Measurements from ENCODE around the gene BBS12.

The BBS12 gene

DNA sequence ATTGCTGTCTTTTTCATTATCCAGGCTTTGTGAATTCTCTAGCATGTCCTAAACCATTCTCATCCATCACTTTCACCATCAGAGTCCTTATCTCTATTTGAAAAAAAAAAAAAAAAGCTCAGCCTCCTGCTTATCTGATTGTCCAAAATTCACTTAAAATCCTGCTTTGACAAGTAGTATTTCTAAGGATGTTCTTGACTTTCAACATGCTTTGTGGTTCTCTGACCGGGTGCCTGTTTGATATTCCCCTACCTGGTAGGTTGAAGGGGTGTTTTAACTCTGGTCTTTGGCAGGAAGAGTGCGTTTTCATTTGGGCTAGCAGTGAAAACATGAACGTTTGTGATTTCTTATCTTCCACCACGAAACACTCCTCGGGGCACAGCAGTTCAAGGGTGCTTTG, 17.3 kb upstream of the BBS12 start:
- no peak for DNase-seq (ENCODE audit: low read depth)

- peak; percentile 56 for DNase-seq (ENCODE audit: low read depth)
Measured at GRCh38 chr4:122716825-122717448, 15.6 kb upstream of the BBS12 start.

- no peak for DNase-seq (ENCODE audit: low read depth)
Measured at GRCh38 chr4:122718281-122718680, 14.2 kb upstream of the BBS12 start.

DNA sequence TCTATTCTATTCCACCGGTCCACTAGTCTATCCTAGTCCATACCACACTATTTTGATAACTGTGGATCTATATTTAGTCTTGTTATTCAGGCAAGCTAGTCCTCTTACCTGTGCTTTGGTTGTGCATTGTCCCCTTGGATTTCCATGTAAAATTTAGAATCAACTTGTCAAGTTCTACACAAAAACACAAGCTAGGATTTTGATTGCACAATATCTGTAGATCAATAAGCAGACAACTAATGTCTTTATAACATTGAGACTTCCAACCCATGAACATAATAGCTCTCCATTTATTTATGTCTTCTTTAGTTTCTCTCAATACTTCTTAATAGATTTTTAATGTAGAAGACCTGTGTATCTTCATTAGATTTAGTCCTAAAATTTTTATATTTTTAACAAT, 10.2 kb upstream of the BBS12 start:
- no peak for DNase-seq (ENCODE audit: low read depth)

DNA sequence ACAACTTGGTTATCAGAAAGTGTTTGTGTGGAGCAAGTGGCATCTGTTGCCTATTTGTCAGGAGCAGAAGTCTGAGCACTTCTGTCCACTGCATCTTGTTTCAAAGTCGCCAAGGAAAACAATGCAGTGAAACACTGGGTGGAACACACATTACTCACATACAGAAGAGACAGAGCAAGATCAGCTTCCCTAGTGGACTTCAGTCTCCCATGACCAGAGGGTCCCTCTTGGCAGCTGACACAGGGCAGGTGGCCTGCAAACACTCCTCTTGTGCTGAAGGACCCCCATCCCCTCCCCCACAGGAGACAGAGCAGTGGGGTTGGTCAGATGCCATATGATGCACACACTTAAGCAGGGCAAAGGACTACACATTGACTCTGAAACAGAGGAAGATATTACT, 3.6 kb upstream of the BBS12 start:
- no peak for DNase-seq (ENCODE audit: low read depth)

DNA sequence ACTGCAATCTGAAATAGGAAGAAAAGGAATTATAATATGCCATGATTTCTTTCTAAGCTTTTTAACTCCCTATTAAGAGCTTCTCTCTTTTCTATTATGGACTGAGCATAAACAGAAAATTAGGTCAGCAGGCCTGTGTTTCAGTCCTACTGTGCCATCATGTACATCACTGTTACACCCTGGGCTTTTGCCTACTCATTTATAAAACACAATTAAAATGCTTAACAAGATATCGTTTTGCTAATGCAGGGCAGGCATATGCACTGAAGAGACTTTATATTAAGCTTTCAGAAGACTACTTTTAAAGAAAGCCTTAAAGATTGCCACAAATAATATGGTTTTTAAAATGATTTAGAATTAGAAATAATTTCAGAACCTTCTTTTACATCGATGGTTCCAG, 828 bp upstream of the BBS12 start:
- DNase-seq (ENCODE audit: low read depth), result no peak

- DNase-seq (ENCODE audit: low read depth), result no peak
Measured at GRCh38 chr4:122733787-122734120, 1.2 kb downstream of the BBS12 start.

- DNase-seq (ENCODE audit: low read depth), result no peak
Measured at GRCh38 chr4:122739174-122739573, 6.7 kb downstream of the BBS12 start.

- no peak for DNase-seq (ENCODE audit: low read depth)
Measured at GRCh38 chr4:122742933-122743829, 10.7 kb downstream of the BBS12 start.

DNA sequence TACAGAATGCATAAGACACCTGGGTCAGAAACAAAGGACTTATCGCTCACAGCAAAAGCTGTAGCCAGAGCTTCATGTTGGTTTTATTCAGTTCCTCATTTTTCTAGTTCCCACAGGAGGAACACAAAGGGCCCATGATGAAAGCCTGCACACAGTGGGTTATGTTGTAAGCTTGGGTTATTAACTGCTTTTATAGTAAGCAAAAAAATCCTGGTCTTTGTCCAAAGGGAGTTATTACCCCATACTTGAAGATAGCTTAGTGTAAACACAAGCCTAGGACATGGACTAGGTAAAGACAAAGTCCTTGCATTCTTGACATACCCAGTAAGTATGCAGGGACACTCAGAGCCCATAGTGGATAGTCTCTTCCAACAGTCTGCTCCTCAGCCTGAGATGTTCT, 11.7 kb downstream of the BBS12 start:
- DNase-seq (ENCODE audit: low read depth), result no peak

DNA sequence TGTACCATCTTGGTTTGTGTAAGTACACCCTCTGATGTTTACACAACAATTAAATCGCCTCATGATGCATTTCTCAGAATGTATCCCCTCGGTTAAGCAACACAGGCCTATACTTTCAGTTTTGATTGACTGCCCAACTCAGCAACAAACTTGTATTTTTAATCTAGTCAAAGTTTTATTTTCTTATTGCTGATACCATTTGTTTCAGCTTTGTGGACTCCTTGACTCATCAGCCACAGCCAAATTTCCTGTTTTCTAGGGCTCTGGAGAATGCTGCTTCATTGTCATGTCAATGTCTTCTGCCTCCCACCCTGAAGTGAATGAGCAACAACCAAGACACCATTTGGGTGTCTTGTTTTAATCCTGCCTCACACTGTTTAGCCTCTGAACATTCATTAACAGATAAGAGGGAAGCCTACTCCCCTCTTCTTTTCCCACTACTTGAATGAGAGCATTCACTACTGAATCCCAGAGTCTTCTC, 14.0 kb downstream of the BBS12 start:
- no peak for DNase-seq (ENCODE audit: low read depth)

DNA sequence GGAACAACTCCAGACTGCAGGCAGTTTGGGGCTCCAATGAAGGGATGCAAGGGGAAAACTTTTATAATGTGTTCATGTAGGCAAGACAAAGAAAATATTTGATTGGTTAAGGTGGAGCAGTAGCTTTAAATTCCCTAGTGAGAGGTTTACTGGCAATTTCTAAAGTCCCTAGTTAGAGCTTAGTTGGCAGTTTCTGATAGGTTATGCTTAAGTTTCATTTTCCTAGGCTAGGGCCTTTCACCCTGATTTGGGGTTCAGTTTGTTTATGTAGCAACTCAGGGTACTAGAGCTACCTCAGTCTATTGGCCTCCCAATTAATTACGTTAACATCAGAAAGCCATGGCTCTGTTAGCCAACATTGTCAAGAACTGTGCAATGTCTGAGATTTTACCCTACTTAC, 14.6 kb downstream of the BBS12 start:
- no peak for DNase-seq (ENCODE audit: low read depth)

DNA sequence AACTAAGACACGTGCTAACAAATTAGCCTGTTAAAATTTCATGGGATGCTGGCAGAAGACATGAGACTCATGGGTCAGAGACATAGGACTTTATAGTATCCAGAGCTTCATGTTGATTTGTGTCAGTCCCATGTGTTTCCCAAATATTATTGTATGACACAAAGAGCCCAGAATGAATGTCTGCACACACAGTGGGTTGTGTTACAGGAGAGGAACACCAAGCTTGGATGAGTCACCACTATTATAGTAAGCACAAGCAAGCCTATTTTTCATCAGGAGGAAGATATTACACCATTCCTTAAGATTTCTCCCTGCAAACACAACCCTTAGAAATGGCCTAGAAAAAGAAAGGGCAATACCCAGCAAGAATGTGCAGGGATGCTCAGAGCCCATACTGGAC, 15.4 kb downstream of the BBS12 start:
- no peak for DNase-seq (ENCODE audit: low read depth)

DNA sequence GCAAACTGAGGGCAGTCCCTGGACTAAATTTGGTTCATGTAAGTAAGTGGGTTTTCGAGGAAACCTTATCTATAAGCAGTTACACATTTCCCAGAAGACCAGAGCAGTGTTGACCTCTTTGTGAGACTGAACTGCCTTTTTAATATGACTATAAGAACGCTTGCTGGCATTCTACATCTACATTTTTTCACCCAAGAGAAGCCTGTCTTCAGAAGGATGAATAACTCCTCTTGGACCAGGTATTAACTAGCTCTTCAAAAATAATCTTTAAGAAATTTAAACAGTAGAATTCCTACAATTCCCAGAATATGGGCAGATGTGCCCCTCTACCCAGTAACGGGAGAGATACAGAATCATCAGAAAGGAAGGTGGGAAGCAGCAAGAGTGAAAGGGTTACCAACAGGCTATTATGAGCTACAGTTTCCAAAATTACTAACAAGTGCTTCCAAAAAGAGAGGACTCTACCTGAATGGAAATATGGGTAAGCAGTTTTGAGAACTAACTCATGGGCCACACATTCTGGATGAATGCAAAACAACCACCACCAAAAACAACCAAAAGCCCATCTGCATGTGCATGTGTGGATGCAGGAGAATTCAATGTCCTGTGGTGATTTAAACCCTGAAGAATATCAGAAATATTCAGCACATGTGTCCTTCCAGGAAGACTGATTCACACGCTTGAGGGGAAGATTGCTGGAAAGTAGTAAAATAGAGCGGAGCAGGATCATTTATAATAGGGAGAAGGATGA, 17.4 kb downstream of the BBS12 start:
- DNase-seq (ENCODE audit: low read depth), result no peak

- DNase-seq (ENCODE audit: low read depth), result no peak
Measured at GRCh38 chr4:122755675-122756074, 23.2 kb downstream of the BBS12 start.

DNA sequence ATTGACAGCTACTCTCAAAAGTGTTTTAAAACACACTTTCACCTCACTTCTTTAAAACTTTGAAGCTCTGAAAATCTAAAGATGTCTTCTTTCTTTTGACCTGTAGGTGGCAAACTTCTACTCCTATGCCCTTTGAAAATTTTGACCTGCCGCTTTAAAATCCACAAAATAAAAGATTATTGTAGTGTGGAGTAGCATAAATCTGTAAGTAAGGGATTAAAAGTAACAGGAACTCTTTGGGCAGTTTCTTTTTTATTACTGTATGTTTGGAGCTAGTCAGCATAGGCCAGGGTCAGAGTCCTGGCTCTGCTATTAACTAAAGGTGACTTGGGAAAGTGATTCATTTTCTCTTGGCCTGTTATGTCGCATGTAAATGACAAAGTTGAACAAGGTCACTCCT, 25.5 kb downstream of the BBS12 start:
- no peak for DNase-seq (ENCODE audit: low read depth)

DNA sequence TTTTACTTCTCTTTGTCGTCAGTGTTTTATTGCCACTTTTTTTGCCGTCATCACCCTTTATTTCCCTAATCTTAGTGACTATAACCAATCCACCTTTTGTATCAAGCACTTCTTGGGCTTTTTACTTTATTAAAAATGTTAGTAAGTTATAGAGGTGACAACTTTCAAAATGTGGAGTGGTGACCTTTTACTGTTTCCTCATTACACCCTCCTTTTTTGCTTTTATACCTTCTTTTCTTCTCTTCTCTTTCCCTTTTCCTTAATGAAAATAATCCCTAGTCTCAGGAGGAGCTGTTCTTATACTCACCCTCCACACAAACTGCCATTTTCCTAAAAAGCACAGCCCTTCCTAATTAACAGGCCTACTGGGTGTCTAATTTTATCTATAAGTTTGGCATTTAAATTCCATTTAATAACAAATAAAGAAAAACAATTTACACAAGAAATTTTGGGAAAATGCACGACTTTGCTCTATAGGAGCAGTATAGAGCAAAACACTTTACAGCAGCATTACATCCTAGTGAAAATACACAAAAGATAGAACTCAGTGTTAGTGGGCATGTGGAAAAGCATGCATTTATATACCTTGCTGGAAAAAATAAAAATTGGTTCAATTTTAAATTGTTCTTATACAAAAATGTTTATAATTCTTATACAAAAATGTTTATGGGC, 27.3 kb downstream of the BBS12 start:
- DNase-seq (ENCODE audit: low read depth), result no peak

DNA sequence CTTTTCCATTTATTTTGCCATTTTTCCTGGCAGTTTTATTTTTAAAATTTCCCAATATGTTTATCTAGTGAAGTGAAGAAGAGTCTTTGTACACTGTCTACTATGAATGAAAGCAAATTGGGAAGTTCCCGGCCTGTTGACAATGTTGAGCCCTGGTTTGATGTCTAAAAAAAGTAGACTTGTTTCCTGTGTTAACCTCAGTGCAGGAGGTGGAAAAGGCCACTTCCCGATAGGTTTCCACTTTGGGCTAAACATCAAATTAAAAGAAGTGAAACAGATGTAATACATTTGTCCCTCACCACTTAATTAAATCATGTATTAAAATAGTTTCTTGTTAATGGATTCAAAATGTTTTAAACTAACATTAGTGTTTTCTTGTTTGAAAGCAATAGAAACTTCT, 30.0 kb downstream of the BBS12 start:
- no peak for DNase-seq (ENCODE audit: low read depth)

DNA sequence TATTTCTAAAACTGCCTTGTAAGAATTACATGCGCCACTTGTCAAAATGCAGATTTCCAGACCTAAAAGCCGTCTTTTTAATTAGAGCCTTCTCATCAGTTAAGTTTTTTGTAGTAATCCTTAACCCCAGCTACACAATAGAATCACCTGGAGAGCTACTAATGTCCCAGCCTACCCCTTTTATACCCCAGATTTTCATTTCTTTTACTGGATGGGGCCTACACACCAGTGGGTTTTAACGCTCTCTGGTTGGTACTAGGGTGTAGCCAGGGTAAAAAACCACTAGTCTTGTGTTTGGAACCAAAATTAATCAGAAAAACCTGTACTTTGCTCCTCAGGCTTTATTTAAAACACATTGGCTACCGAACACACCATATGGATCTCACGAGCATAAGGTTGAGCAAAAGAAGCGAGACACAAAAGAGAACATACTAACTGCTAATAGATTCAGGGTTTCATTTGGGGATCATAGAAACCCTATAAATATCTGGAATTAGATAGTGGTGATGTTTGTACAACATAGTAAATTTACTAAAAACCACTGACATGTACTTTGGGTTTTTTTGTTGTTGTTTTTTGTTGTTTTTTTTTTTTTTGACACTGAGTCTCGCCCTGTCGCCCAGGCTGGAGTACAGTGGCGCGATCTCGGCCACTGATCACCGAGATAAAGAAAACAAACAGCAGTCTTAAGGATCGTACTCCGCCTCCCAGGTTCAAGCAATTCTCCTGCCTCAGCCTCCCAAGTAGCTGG, 30.6 kb downstream of the BBS12 start:
- DNase-seq (ENCODE audit: low read depth), result no peak

GRCh38 chr4:122764071-122764820, 31.7 kb downstream of the BBS12 start:
- DNase-seq (ENCODE audit: low read depth), result no peak

GRCh38 chr4:122764821-122765215, 32.3 kb downstream of the BBS12 start:
- DNase-seq (ENCODE audit: low read depth), result no peak

All from stimulated activated CD8-positive, alpha-beta memory T cell treated with anti-CD3 and anti-CD28 coated beads, Interleukin-4, amount 100 ng/mL, for 24 hours (primary cell).